Sigmoid colon (tissue), 7 donors: Measurements from ENCODE around the gene FBXW5. TPM values are rescaled to one million over a fixed set of nuclear protein-coding genes. Genes with fewer than 3 reads are reported as not detected.

Experiments used
- DNase-seq: peaks from one replicate; pipeline ENCODE4 v3.0.0-alpha.2; 2019
- H3K27ac ChIP-seq, 4 donors: fragments of 200-600 bp; sonication (generic); one replicate each; pipeline ENCODE4 v1.5.1; 2016 to 2019; ENCODE audit warnings: mild to moderate bottlenecking in 1 of 4
- H3K27me3 ChIP-seq, 3 donors: fragments of 200-600 bp; sonication (generic); one replicate each; pipeline ENCODE4 v1.5.1; 2019; ENCODE audit warnings: mild to moderate bottlenecking in 1 of 3
- H3K36me3 ChIP-seq, 4 donors: fragments of 200-600 bp; sonication (generic); one replicate each; pipeline ENCODE4 v1.5.1; 2016 to 2019
- H3K4me1 ChIP-seq, 4 donors: fragments of 200-600 bp; sonication (generic); one replicate each; pipeline ENCODE4 v1.5.1; 2017 to 2019
- H3K4me3 ChIP-seq, 4 donors: fragments of 200-600 bp; sonication (generic); one replicate each; pipeline ENCODE4 v1.5.1; 2017 to 2019; ENCODE audit warnings: mild to moderate bottlenecking in 2 of 4, moderate library complexity in 1 of 4
- H3K9me3 ChIP-seq, 4 donors: fragments of 200-600 bp in 3 of 4; sonication (generic) in 3 of 4; one replicate each; pipeline versions ENCODE4 v1.5.1 to v1.6.1; 2013 to 2019
- EP300 ChIP-seq, 4 donors: sonication (generic); formaldehyde crosslinking; IDR thresholded peaks; one replicate each; pipeline ENCODE4 v1.6.1; 2017; ENCODE audit warnings: antibody characterized with exemption in 4 of 4
- POLR2A ChIP-seq, 2 donors: fragments of 450-650 bp; IDR thresholded peaks; one replicate each; pipeline ENCODE4 v1.6.1; 2016; ENCODE audit warnings: antibody characterized with exemption in 2 of 2, mild to moderate bottlenecking in 2 of 2, moderate library complexity in 2 of 2
- POLR2AphosphoS5 ChIP-seq, 4 donors: sonication (generic); formaldehyde crosslinking; IDR thresholded peaks; one replicate each; pipeline ENCODE4 v1.6.1; 2017; ENCODE audit warnings: antibody characterized with exemption in 4 of 4
- WGBS, 2 donors: extraction: QIAGEN DNeasy Blood & Tissue Kit; methylation state at CpG; one replicate each; pipeline ENCODE4 v1.1.7; 2013; 5-methylcytosine and 5-hydroxymethylcytosine counted together
- intact Hi-C: fragments of 100-400 bp; cut with DNase I; formaldehyde crosslinking; loops from one replicate; pipeline ENCODE4 v1.15.1; 2023
- polyA plus RNA-seq, 3 donors: library from polyadenylated mRNA; stranded (reverse); fragments of 200-250 nt; gene quantifications; one replicate each; pipeline ENCODE4 v1.2.3, GENCODE V29; 2013
- total RNA-seq, 4 donors: library from RNA; depleted of rRNA; stranded (reverse); fragments of >200 nt; gene quantifications; one replicate each; pipeline ENCODE4 v1.1.0, GENCODE V29; 2016
- TF ChIP-seq, protein P1 (sequence below), 4 experiments: fragments of 450-650 bp in 3 of 4; fragments of 200-600 bp in 1 of 4; IDR thresholded peaks; one replicate each; pipeline ENCODE4 v1.5.1; 2016 to 2019; ENCODE audit warnings: antibody characterized with exemption in 4 of 4, mild to moderate bottlenecking in 3 of 4, moderate library complexity in 2 of 4
- donor health status: healthy with polysubstance abuse.
- donor health status: Bipolar disorder and iron deficiency.
- donor health status: healthy.

FBXW5 gene
- total and polyA plus RNA-seq, 7 donors, result 147 to 202 (median 170) TPM

DNA sequence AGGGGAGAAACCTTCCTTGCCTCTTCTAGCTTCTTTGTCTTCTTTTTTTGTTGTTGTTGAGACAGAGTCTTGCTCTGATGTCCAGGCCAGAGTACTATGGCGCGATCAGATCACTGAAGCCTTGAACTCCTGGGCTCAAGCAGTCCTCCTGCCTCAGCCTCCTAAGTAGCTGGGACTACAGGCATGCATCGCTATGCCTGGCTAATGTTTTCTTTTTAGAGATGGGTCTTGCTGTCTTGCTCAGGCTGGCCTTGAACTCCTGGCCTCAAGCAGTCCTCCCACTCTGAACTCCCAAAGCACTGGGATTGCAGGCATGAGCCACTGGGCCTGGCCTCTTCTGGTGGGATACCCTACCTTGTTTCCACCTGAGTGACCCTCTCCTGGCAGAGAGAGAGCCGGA is 44.3 kb upstream of the FBXW5 start:
- Histone ChIP-seq H3K36me3 (peaks cover 0 to 4% (median under 1%) of the 10 kb centered on the region in 4 donors), H3K4me1 (peaks cover 0 to 34% (median 17%) of the 10 kb centered on the region in 4 donors), H3K4me3 (no peak overlapping the region), H3K27me3 (peaks cover 17 to 41% (median 30%) of the 10 kb centered on the region in 3 donors), H3K9me3 (peaks cover 0 to 4% (median 0%) of the 10 kb centered on the region in 4 donors), H3K27ac (no peak overlapping the region)
- 95 to 97% methylated on average over 4 of the region's 4 CpGs for WGBS, 2 donors
- intact Hi-C loops, result no loop called here
- no peak for DNase-seq
- TF ChIP-seq, protein P1, sequence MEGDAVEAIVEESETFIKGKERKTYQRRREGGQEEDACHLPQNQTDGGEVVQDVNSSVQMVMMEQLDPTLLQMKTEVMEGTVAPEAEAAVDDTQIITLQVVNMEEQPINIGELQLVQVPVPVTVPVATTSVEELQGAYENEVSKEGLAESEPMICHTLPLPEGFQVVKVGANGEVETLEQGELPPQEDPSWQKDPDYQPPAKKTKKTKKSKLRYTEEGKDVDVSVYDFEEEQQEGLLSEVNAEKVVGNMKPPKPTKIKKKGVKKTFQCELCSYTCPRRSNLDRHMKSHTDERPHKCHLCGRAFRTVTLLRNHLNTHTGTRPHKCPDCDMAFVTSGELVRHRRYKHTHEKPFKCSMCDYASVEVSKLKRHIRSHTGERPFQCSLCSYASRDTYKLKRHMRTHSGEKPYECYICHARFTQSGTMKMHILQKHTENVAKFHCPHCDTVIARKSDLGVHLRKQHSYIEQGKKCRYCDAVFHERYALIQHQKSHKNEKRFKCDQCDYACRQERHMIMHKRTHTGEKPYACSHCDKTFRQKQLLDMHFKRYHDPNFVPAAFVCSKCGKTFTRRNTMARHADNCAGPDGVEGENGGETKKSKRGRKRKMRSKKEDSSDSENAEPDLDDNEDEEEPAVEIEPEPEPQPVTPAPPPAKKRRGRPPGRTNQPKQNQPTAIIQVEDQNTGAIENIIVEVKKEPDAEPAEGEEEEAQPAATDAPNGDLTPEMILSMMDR (IDR thresholded peaks at IDR 0.05), result no peak
- TF ChIP-seq POLR2A (IDR thresholded peaks at IDR 0.05) (no peak), EP300 (IDR thresholded peaks at IDR 0.05) (no peak), POLR2AphosphoS5 (IDR thresholded peaks at IDR 0.05) (no peak)

DNA sequence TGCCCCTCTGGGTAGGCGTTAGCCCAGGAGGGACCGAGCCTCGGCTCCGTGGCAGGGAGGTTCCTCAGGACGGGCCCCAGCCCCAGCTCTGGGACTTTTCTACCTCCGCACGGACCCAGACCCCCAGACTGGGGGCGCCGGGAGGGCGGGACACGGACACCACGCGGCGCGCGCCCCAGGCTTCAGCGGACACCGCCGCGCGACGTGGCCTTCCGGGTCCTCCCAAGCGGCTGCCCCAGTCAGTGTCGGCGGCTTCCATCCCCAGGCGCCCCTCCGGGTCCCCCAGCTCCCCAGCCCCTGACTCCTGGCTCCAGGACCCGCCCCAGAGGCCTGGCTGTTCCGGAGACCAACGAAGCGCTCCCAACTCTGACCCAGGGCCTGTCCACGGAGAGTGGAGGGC is 41.3 kb upstream of the FBXW5 start:
- 19 to 25% methylated on average over 33 of the region's 33 CpGs for WGBS, 2 donors
- intact Hi-C loops, result no loop called here
- H3K27me3 ChIP-seq, result peaks cover 16 to 62% (median 34%) of the 10 kb centered on the region in 3 donors
- H3K27ac ChIP-seq, result no peak overlapping the region
- TF ChIP-seq, protein P1 (IDR thresholded peaks at IDR 0.05), result no peak
- TF ChIP-seq EP300 (IDR thresholded peaks at IDR 0.05) (no peak), POLR2A (IDR thresholded peaks at IDR 0.05) (no peak), POLR2AphosphoS5 (IDR thresholded peaks at IDR 0.05) (no peak)
- peaks cover 0 to 4% (median 0%) of the 10 kb centered on the region in 4 donors for H3K9me3 ChIP-seq
- no peak for DNase-seq
- H3K4me3 ChIP-seq, result no peak overlapping the region
- peaks cover 0 to 13% (median 3%) of the 10 kb centered on the region in 4 donors for H3K4me1 ChIP-seq
- H3K36me3 ChIP-seq, result no peaks in the 10 kb centered on the region

DNA sequence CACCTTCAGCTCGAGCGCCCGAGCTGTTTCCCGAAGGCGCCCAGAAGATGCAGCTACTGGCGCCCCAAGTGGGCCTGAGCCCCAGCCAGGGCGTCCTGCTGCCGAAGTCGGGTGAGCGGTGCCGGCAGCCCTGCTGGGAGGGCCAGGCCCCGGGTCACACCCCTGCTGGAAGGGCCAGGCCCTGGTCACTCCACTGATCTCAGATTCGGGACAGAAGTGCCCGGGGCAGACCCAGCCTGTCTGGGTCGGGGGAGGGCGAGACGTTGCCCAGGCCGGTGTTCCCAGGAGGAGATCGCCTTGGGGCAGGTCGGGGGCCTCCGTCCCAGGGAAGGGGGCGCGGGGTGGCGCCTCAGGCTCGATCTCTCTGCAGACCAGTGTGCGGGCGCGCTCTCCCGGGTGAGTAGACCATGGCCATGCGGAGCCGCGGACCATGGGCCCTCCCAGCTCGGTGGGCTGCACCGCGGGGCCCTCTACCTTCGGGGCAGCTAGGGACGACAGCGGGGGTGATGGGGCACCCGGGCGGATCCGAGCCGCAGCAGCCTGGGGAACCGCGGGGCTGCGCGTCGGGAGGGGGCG is 40.6 kb upstream of the FBXW5 start:
- WGBS, 2 donors, result 8 to 11% methylated on average over 48 of the region's 48 CpGs
- H3K9me3 ChIP-seq, result no peaks in the 10 kb centered on the region
- H3K27me3 ChIP-seq, result peaks cover 16 to 63% (median 41%) of the 10 kb centered on the region in 3 donors
- no peak overlapping the region for H3K4me3 ChIP-seq
- peaks cover 0 to 13% (median 3%) of the 10 kb centered on the region in 4 donors for H3K4me1 ChIP-seq
- intact Hi-C loops, result no loop called here
- TF ChIP-seq POLR2AphosphoS5 (IDR thresholded peaks at IDR 0.05) (no peak), POLR2A (IDR thresholded peaks at IDR 0.05) (no peak), EP300 (IDR thresholded peaks at IDR 0.05) (no peak)
- TF ChIP-seq, protein P1 (IDR thresholded peaks at IDR 0.05), result no peak
- no peak overlapping the region for H3K27ac ChIP-seq
- no peak for DNase-seq
- H3K36me3 ChIP-seq, result no peaks in the 10 kb centered on the region

DNA sequence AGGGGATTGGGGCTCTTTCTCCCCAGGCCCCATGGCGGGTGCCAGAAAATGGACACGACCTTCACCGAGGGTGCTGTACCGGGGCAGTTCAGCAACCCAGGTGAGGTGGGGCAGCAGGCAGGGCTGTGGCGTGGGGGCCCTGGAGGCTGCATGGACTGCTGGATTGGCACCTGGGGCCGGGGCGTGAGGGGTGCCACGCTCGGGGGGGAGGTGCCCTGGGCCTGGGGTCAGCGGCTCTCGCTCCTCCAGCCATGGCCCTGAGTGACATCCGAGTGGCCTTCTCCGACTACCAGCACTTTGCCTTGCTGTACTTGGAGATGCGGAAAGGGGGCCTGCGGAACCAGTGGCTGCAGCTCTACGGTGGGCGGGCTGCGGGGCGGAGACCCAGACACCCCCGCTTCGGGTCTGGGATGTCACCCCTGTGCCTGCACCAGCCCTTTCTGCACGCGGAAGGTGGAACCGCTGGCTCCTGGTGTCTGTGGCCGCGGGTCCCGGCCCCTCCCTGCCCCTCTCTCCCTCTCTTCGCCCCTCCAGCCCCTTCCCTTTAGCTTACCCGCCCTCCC is 40.0 kb upstream of the FBXW5 start:
- WGBS, 2 donors, result 55 to 65% methylated on average over 29 of the region's 29 CpGs
- Histone ChIP-seq H3K36me3 (no peaks in the 10 kb centered on the region), H3K27me3 (peaks cover 16 to 63% (median 47%) of the 10 kb centered on the region in 3 donors), H3K9me3 (no peaks in the 10 kb centered on the region), H3K27ac (no peak overlapping the region), H3K4me3 (no peak overlapping the region), H3K4me1 (peaks cover 0 to 13% (median 3%) of the 10 kb centered on the region in 4 donors)
- intact Hi-C loops, result no loop called here
- TF ChIP-seq, protein P1 (IDR thresholded peaks at IDR 0.05), result no peak
- TF ChIP-seq EP300 (IDR thresholded peaks at IDR 0.05) (no peak), POLR2AphosphoS5 (IDR thresholded peaks at IDR 0.05) (no peak), POLR2A (IDR thresholded peaks at IDR 0.05) (no peak)
- no peak for DNase-seq
